ENCODE results near the gene SDK1.

Gene SDK1

GRCh38 chr7:4124556-4125477 lies 823.8 kb downstream of the SDK1 start:
- DNase-seq = no peak

- no peak for DNase-seq
Measured at GRCh38 chr7:4127909-4128560, 827.0 kb downstream of the SDK1 start.

GRCh38 chr7:4129481-4130122 lies 828.5 kb downstream of the SDK1 start:
- no peak for DNase-seq

- no peak for DNase-seq
Measured at GRCh38 chr7:4131063-4131462, 830.0 kb downstream of the SDK1 start.

- DNase-seq = no peak
Measured at GRCh38 chr7:4132221-4132620, 831.2 kb downstream of the SDK1 start.

GRCh38 chr7:4133491-4134044 lies 832.5 kb downstream of the SDK1 start:
- no peak for DNase-seq

GRCh38 chr7:4134204-4134603 lies 833.2 kb downstream of the SDK1 start:
- no peak for DNase-seq

GRCh38 chr7:4134631-4135030 lies 833.6 kb downstream of the SDK1 start:
- DNase-seq = no peak

GRCh38 chr7:4135301-4135700 lies 834.2 kb downstream of the SDK1 start:
- DNase-seq = no peak

GRCh38 chr7:4136036-4136435 lies 835.0 kb downstream of the SDK1 start:
- no peak for DNase-seq

GRCh38 chr7:4136501-4137110 lies 835.6 kb downstream of the SDK1 start:
- no peak for DNase-seq

- no peak for DNase-seq
Measured at GRCh38 chr7:4137552-4137951, 836.5 kb downstream of the SDK1 start.

- no peak for DNase-seq
Measured at GRCh38 chr7:4138866-4139265, 837.8 kb downstream of the SDK1 start.

GRCh38 chr7:4139656-4140625 lies 838.9 kb downstream of the SDK1 start:
- no peak for DNase-seq

- no peak for DNase-seq
Measured at GRCh38 chr7:4140933-4141332, 839.9 kb downstream of the SDK1 start.

- DNase-seq = no peak
Measured at GRCh38 chr7:4143006-4143405, 842.0 kb downstream of the SDK1 start.

GRCh38 chr7:4143511-4144171 lies 842.6 kb downstream of the SDK1 start:
- no peak for DNase-seq

- no peak for DNase-seq
Measured at GRCh38 chr7:4144172-4144701, 843.2 kb downstream of the SDK1 start.

GRCh38 chr7:4144811-4145510 lies 843.9 kb downstream of the SDK1 start:
- no peak for DNase-seq

- DNase-seq = no peak
Measured at GRCh38 chr7:4145576-4145975, 844.5 kb downstream of the SDK1 start.

Data from SW 1271 (cell line).